ENCODE data around the gene FHIT.

The FHIT gene

DNA sequence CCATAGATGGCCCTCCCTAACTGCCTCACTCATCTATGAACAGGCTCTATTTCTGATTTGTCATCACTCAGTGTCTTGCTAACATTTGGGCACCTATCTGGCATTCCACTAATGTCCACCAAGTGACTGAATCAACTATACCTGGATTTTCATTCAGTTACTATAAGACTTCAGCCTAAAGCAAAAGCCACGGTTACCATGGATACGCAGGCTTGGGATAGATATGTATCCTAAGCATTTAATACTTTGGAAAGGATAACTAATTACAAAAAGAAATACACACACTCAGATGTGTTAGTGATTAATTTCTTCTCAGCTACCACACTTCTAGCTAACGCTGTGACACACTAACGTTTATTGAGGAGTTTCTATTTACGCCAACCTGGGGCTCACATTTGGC lies 1301.9 kb downstream of the FHIT start:
- TF ChIP-seq, protein P1, sequence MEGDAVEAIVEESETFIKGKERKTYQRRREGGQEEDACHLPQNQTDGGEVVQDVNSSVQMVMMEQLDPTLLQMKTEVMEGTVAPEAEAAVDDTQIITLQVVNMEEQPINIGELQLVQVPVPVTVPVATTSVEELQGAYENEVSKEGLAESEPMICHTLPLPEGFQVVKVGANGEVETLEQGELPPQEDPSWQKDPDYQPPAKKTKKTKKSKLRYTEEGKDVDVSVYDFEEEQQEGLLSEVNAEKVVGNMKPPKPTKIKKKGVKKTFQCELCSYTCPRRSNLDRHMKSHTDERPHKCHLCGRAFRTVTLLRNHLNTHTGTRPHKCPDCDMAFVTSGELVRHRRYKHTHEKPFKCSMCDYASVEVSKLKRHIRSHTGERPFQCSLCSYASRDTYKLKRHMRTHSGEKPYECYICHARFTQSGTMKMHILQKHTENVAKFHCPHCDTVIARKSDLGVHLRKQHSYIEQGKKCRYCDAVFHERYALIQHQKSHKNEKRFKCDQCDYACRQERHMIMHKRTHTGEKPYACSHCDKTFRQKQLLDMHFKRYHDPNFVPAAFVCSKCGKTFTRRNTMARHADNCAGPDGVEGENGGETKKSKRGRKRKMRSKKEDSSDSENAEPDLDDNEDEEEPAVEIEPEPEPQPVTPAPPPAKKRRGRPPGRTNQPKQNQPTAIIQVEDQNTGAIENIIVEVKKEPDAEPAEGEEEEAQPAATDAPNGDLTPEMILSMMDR (conservative IDR thresholded peaks at IDR 0.05; ENCODE audit: low read depth, low read length): no peak
- H3K4me3 ChIP-seq (ENCODE audit: low read depth, low read length): no peak overlapping the region
- DNase-seq (ENCODE audit: low read depth): no peak

DNA sequence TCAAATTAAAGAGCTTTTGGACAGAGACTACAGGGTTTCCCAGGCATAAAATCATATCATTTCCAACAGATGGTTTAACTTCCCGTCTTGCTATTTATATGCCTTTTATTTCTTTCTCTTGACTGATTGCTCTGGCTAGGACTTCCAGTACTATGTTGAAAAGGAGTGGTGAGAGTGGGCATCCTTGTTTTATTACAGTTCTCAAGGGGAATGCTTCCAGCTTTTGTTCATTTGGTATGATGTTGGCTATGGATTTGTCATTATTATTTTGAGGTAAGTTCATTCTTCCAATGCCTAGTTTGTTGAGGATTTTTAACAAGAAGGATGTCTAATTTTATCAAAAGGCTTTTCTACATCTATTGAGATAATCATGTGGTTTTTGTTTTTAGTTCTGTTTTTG lies 1304.9 kb downstream of the FHIT start:
- TF ChIP-seq, protein P1 (conservative IDR thresholded peaks at IDR 0.05; ENCODE audit: low read depth, low read length): no peak
- DNase-seq (ENCODE audit: low read depth): no peak
- no peak overlapping the region for H3K4me3 ChIP-seq (ENCODE audit: low read depth, low read length)

DNA sequence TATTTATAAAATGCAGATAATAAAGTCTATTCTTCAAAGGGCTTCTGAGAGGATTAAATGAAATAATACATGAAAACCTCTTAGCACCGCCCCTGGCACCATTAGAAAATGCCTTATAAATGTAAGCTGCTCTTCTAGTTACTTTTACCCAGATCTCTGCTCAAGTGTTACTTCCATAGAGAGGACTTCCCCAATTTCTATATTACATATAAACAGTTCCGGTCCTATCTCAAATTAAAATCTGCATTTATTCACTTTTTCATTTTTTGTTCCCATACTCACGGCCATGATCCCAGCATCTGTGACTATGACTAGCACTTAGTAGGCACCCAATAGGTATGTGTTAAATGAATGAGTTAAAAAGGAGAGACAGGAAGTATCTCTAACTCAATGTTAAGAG lies 1310.5 kb downstream of the FHIT start:
- no peak overlapping the region for H3K4me3 ChIP-seq (ENCODE audit: low read depth, low read length)
- TF ChIP-seq, protein P1 (conservative IDR thresholded peaks at IDR 0.05; ENCODE audit: low read depth, low read length): no peak
- DNase-seq (ENCODE audit: low read depth): no peak

- no peak for DNase-seq (ENCODE audit: low read depth)
- no peak overlapping the region for H3K4me3 ChIP-seq (ENCODE audit: low read depth, low read length)
- TF ChIP-seq, protein P1 (conservative IDR thresholded peaks at IDR 0.05; ENCODE audit: low read depth, low read length): no peak
These were observed 1311.3 kb downstream of the FHIT start for GRCh38 chr3:59939826-59940426.

GRCh38 chr3:59938828-59939227 lies 1312.4 kb downstream of the FHIT start:
- H3K4me3 ChIP-seq (ENCODE audit: low read depth, low read length): no peak overlapping the region
- TF ChIP-seq, protein P1 (conservative IDR thresholded peaks at IDR 0.05; ENCODE audit: low read depth, low read length): no peak
- DNase-seq (ENCODE audit: low read depth): no peak

DNA sequence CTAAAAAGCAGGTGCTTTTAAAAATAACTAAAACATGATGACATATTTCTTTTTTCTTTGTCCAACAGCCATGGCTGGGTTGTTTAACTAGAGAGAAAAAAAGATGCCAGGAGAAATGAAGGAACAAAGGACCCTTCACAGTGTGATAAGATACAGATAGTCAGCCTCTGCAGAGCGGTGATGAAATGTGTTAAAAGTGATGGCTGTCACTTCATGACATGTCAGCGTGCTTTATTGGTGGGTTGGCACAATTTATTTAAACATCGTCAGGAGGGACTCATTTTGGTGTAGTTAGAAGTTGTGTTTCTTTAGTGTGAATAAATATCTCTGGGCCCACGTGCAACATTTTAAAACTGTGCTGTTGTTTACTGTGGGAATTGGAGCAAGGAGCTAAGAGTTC lies 1314.1 kb downstream of the FHIT start:
- DNase-seq (ENCODE audit: low read depth): no peak
- TF ChIP-seq, protein P1 (conservative IDR thresholded peaks at IDR 0.05; ENCODE audit: low read depth, low read length): no peak
- no peak overlapping the region for H3K4me3 ChIP-seq (ENCODE audit: low read depth, low read length)

- TF ChIP-seq, protein P1 (conservative IDR thresholded peaks at IDR 0.05; ENCODE audit: low read depth, low read length): no peak
- DNase-seq (ENCODE audit: low read depth): no peak
- H3K4me3 ChIP-seq (ENCODE audit: low read depth, low read length): no peak overlapping the region
These were observed 1314.8 kb downstream of the FHIT start for GRCh38 chr3:59936472-59936871.
